HEK293T (cell line): ENCODE data around the gene SSR1.

Source experiments
- ARNT ChIP-seq: fragments of 450-650 bp; IDR thresholded peaks from 2 replicates; pipeline ENCODE4 v1.6.1; 2017; ENCODE audit warnings: mild to moderate bottlenecking
- BHLHE40 ChIP-seq: fragments of 450-650 bp; IDR thresholded peaks from 2 replicates; pipeline ENCODE4 v1.6.1; 2016; ENCODE audit warnings: mild to moderate bottlenecking, moderate library complexity, borderline replicate concordance
- CTBP1 ChIP-seq: fragments of 450-650 bp; IDR thresholded peaks from 2 replicates; pipeline ENCODE4 v1.6.1; 2016; ENCODE audit warnings: borderline replicate concordance
- ELF4 ChIP-seq: fragments of 450-650 bp; IDR thresholded peaks from 2 replicates; pipeline ENCODE4 v1.6.1; 2017; ENCODE audit warnings: antibody characterized with exemption
- FOXA1 ChIP-seq: fragments of 450-650 bp; IDR thresholded peaks from 2 replicates; pipeline ENCODE4 v1.6.1; 2016; ENCODE audit warnings: mild to moderate bottlenecking
- FOXK2 ChIP-seq: fragments of 450-650 bp; IDR thresholded peaks from 2 replicates; pipeline ENCODE4 v1.6.1; 2016; ENCODE audit warnings: mild to moderate bottlenecking
- FOXM1 ChIP-seq: fragments of 450-650 bp; IDR thresholded peaks from 2 replicates; pipeline ENCODE4 v1.6.1; 2017; ENCODE audit warnings: mild to moderate bottlenecking, borderline replicate concordance
- LEF1 ChIP-seq: fragments of 450-650 bp; IDR thresholded peaks from 2 replicates; pipeline ENCODE4 v1.6.1; 2017; ENCODE audit warnings: mild to moderate bottlenecking, borderline replicate concordance
- SP1 ChIP-seq: fragments of 450-650 bp; IDR thresholded peaks from 2 replicates; pipeline ENCODE4 v1.6.1; 2017
- SUZ12 ChIP-seq: fragments of 450-650 bp; IDR thresholded peaks from 2 replicates; pipeline ENCODE4 v1.6.1; 2016; ENCODE audit warnings: mild to moderate bottlenecking
- TARDBP ChIP-seq: fragments of 450-650 bp; IDR thresholded peaks from 2 replicates; pipeline ENCODE4 v1.6.1; 2016

DNA sequence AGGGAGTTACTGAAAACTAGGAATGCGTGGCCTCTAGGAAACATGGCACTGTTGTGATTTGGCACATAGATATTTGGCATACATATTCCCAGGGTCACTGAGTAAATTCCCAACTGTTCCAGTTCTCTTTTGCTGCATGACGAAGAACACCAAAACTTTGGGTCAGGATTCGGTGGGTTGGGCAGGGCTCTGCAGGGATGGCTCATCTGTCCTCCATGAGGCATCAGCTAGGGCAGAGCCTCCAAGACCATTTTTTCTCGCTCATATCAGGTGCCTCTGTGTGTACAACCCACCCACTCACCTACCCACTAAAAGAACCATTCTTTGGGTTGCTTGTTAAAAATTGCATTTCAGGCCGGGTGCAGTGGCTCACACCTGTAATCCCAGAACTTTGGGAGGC lies 57.1 kb downstream of the SSR1 start:
- TF ChIP-seq ARNT (no peak), TARDBP (no peak), SUZ12 (no peak), SP1 (no peak), FOXA1 (no peak), ELF4 (no peak), FOXM1 (no peak), FOXK2 (no peak), BHLHE40 (no peak), LEF1 (no peak), CTBP1 (no peak)
